Measurements from ENCODE around the gene RAB8B. TPM values are rescaled to one million over a fixed set of nuclear protein-coding genes. Genes with fewer than 3 reads are reported as not detected.

Gene RAB8B
- total and polyA plus RNA-seq, 9 of the 15 experiments (the other 6 are each of a cell fraction or from before 2014, with no cell fraction given), result 7.8 to 32.1 (median 24.2) TPM

DNA sequence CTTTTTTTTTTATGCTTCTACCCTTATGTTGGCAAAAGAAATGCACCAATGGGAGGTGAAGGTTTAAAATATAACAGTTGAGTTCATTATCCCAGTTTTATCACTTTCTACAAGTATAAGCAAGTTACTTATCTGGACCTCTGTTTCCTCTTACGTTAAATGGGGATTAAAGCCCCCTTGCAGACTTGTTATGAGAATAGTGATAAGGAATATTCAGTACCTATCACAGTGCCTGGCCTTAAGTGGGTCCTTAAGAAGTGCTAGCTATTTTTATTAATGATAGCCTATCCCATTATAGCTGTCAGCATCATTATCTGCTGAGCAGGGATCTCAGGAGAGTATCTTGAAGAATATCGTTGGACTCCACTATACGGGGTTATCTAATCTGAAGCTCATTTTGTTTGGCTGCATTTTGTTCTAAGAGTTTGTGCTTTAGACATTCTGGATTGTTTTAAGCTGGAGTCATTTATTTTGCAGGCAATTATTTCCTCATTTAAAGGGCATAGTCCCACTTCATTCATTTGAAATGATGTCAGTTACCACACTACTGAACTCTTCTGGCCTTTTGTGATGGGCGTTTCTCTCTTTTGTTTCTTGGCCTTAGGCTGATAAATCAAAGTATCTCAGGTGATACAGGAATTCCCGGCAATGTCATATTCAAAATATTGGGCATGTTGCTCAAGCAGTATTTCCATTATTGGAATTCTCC, 28.8 kb downstream of the RAB8B start (continued):
- TF ChIP-seq, protein P1, sequence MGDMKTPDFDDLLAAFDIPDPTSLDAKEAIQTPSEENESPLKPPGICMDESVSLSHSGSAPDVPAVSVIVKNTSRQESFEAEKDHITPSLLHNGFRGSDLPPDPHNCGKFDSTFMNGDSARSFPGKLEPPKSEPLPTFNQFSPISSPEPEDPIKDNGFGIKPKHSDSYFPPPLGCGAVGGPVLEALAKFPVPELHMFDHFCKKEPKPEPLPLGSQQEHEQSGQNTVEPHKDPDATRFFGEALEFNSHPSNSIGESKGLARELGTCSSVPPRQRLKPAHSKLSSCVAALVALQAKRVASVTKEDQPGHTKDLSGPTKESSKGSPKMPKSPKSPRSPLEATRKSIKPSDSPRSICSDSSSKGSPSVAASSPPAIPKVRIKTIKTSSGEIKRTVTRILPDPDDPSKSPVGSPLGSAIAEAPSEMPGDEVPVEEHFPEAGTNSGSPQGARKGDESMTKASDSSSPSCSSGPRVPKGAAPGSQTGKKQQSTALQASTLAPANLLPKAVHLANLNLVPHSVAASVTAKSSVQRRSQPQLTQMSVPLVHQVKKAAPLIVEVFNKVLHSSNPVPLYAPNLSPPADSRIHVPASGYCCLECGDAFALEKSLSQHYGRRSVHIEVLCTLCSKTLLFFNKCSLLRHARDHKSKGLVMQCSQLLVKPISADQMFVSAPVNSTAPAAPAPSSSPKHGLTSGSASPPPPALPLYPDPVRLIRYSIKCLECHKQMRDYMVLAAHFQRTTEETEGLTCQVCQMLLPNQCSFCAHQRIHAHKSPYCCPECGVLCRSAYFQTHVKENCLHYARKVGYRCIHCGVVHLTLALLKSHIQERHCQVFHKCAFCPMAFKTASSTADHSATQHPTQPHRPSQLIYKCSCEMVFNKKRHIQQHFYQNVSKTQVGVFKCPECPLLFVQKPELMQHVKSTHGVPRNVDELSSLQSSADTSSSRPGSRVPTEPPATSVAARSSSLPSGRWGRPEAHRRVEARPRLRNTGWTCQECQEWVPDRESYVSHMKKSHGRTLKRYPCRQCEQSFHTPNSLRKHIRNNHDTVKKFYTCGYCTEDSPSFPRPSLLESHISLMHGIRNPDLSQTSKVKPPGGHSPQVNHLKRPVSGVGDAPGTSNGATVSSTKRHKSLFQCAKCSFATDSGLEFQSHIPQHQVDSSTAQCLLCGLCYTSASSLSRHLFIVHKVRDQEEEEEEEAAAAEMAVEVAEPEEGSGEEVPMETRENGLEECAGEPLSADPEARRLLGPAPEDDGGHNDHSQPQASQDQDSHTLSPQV (IDR thresholded peaks at IDR 0.05), result peak; percentile 22; the same call in 1 of the 2 replicates
- TF ChIP-seq, protein P2, sequence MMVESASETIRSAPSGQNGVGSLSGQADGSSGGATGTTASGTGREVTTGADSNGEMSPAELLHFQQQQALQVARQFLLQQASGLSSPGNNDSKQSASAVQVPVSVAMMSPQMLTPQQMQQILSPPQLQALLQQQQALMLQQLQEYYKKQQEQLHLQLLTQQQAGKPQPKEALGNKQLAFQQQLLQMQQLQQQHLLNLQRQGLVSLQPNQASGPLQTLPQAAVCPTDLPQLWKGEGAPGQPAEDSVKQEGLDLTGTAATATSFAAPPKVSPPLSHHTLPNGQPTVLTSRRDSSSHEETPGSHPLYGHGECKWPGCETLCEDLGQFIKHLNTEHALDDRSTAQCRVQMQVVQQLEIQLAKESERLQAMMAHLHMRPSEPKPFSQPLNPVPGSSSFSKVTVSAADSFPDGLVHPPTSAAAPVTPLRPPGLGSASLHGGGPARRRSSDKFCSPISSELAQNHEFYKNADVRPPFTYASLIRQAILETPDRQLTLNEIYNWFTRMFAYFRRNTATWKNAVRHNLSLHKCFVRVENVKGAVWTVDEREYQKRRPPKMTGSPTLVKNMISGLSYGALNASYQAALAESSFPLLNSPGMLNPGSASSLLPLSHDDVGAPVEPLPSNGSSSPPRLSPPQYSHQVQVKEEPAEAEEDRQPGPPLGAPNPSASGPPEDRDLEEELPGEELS (CRISPR knock-in tag; IDR thresholded peaks at IDR 0.05; ENCODE audit: borderline replicate concordance), result no peak
- no peak for TF ChIP-seq C11orf30 (IDR thresholded peaks at IDR 0.05; ENCODE audit: low read depth)
- no peak for TF ChIP-seq ZNF133 (CRISPR knock-in tag; IDR thresholded peaks at IDR 0.05)
